Stimulated activated CD8-positive, alpha-beta memory T cell treated with anti-CD3 and anti-CD28 coated beads, Interleukin-12 subunit alpha, Interleukin-12 subunit beta, amount 100 ng/mL, for 4 hours (primary cell): ENCODE measurements around the gene TRIM36.
A peak's percentile ranks its signal among the peaks of the same experiment; 100 is the strongest.

Source experiments
- DNase-seq: peaks from one replicate; pipeline ENCODE4 v3.0.0-alpha.2; 2020; ENCODE audit warnings: low read depth

TRIM36 gene

GRCh38 chr5:115169487-115170133 lies at the start of gene TRIM36:
TSS of gene TRIM36 (minus strand) at chr5:115169908. CDS start at chr5:115169634, 274 bp downstream.
- peak; percentile 85 for DNase-seq

GRCh38 chr5:115214541-115214940 lies 44.8 kb upstream of the TRIM36 start:
- no peak for DNase-seq

- no peak for DNase-seq
Observed at GRCh38 chr5:115209279-115209678, 39.6 kb upstream of the TRIM36 start.

GRCh38 chr5:115202952-115203351 lies 33.2 kb upstream of the TRIM36 start:
- no peak for DNase-seq

GRCh38 chr5:115196161-115196560 lies 26.5 kb upstream of the TRIM36 start:
- DNase-seq = no peak

- no peak for DNase-seq
Observed at GRCh38 chr5:115194676-115195075, 25.0 kb upstream of the TRIM36 start.

- no peak for DNase-seq
Observed at GRCh38 chr5:115193295-115193694, 23.6 kb upstream of the TRIM36 start.

GRCh38 chr5:115192098-115192497 lies 22.4 kb upstream of the TRIM36 start:
- no peak for DNase-seq

GRCh38 chr5:115191474-115192031 lies 21.8 kb upstream of the TRIM36 start:
- DNase-seq = no peak

- DNase-seq = no peak
Observed at GRCh38 chr5:115190388-115190787, 20.7 kb upstream of the TRIM36 start.

GRCh38 chr5:115189866-115190265 lies 20.2 kb upstream of the TRIM36 start:
- no peak for DNase-seq

GRCh38 chr5:115186794-115187193 lies 17.1 kb upstream of the TRIM36 start:
- no peak for DNase-seq

GRCh38 chr5:115184770-115185169 lies 15.1 kb upstream of the TRIM36 start:
- DNase-seq = no peak

- no peak for DNase-seq
Observed at GRCh38 chr5:115181757-115182156, 12.0 kb upstream of the TRIM36 start.

- DNase-seq = peak; percentile 19
Observed at GRCh38 chr5:115180165-115180709, 10.5 kb upstream of the TRIM36 start.

GRCh38 chr5:115179394-115180164 lies 9.9 kb upstream of the TRIM36 start:
- DNase-seq = no peak

GRCh38 chr5:115179030-115179393 lies 9.3 kb upstream of the TRIM36 start:
- no peak for DNase-seq

GRCh38 chr5:115170929-115171510 lies 1.3 kb upstream of the TRIM36 start:
- DNase-seq = no peak

- DNase-seq = no peak
Observed at GRCh38 chr5:115170134-115170928, 623 bp upstream of the TRIM36 start.

GRCh38 chr5:115168829-115169486 lies 750 bp downstream of the TRIM36 start:
- DNase-seq = no peak

GRCh38 chr5:115166744-115167393 lies 2.8 kb downstream of the TRIM36 start:
- DNase-seq = no peak
